K562 (cell line): ENCODE data around the gene LY6G6C. TPM values are rescaled to one million over a fixed set of nuclear protein-coding genes. Genes with fewer than 3 reads are reported as not detected.

Source experiments
- BRF1 ChIP-seq: IDR thresholded peaks from 3 replicates; pipeline ENCODE4 v1.6.1; 2011; ENCODE audit warnings: borderline replicate concordance, mild to moderate bottlenecking; ENCODE audit not compliant: insufficient read length; ENCODE audit errors: extremely low read depth
- CCAR2 ChIP-seq: fragments of 200-400 bp; formaldehyde crosslinking; IDR thresholded peaks from 2 replicates; pipeline ENCODE4 v1.6.1; 2017; ENCODE audit warnings: mild to moderate bottlenecking, low read depth, low read length
- ESRRB ChIP-seq: fragments of 250-450 bp; sonication (Bioruptor Pico); IDR thresholded peaks from 2 replicates; pipeline ENCODE4 v1.5.0; 2020; ENCODE audit warnings: mild to moderate bottlenecking, moderate library complexity, borderline replicate concordance
- ETV1 ChIP-seq: fragments of 450-650 bp; conservative IDR thresholded peaks from 2 replicates; pipeline ENCODE4 v1.6.1; 2016; ENCODE audit warnings: missing genetic modification characterization, control low read depth, low read depth, missing compliant biosample characterization
- HNRNPL ChIP-seq: fragments of 200-400 bp; formaldehyde crosslinking; IDR thresholded peaks from 2 replicates; pipeline ENCODE4 v1.6.1; 2017; ENCODE audit warnings: low read depth, mild to moderate bottlenecking, low read length
- HOMEZ ChIP-seq: fragments of 250-450 bp; sonication (Bioruptor Pico); IDR thresholded peaks from 2 replicates; pipeline ENCODE4 v1.4.0; 2020; ENCODE audit warnings: mild to moderate bottlenecking, moderate library complexity
- KAT8 ChIP-seq: fragments of 450-650 bp; IDR thresholded peaks from 2 replicates; pipeline ENCODE4 v1.6.1; 2016; ENCODE audit warnings: low read depth, mild to moderate bottlenecking
- ZBTB11 ChIP-seq, 3 experiments: fragments of 200-800 bp in 1 of 3; fragments of 250-450 bp in 1 of 3; fragments of 450-650 bp in 1 of 3; sonication (Bioruptor Pico) in 1 of 3; sonication (Bioruptor generic) in 1 of 3; formaldehyde crosslinking in 1 of 3; IDR thresholded peaks; 2 replicates each; pipeline versions ENCODE4 v1.6.1 to v1.8.0; 2016 to 2022; ENCODE audit warnings: mild to moderate bottlenecking in 2 of 3, missing genetic modification characterization in 2 of 3, missing compliant biosample characterization in 1 of 3, moderate library complexity in 1 of 3
- ZHX1 ChIP-seq: fragments of 150-350 bp; conservative IDR thresholded peaks from 2 replicates; pipeline ENCODE4 v1.6.1; 2014; ENCODE audit warnings: low read length
- ZNF41 ChIP-seq: fragments of 250-450 bp; sonication (Bioruptor Pico); conservative IDR thresholded peaks from 2 replicates; pipeline ENCODE4 v1.4.0; 2020; ENCODE audit warnings: mild to moderate bottlenecking
- ZNF655 ChIP-seq: fragments of 250-450 bp; sonication (Bioruptor Pico); IDR thresholded peaks from 2 replicates; pipeline ENCODE4 v1.5.0; 2021
- polyA plus RNA-seq, 8 experiments: library from polyadenylated mRNA; depleted of rRNA in 4 of 8; stranded (reverse) in 5 of 8; unstranded in 3 of 8; fragments of >200 nt; fragmentation: Nextera tagmentation in 2 of 8; fragmentation: Illumina TruSeq in 1 of 8; extraction: Ambion mirVana in 2 of 8; extraction: Trizol in 1 of 8; gene quantifications; 2 replicates each; pipeline versions ENCODE4 v1.2.1 to v1.2.3, GENCODE V29; 2011 to 2014; ENCODE audit warnings: inconsistent platforms in 1 of 8, missing spikeins in 1 of 8
- total RNA-seq, 7 experiments: library from RNA; depleted of rRNA in 6 of 7; stranded (reverse); fragments of >200 nt in 6 of 7; fragmentation: Illumina TruSeq in 2 of 7; extraction: Trizol in 2 of 7; gene quantifications; 2 replicates each; pipeline versions ENCODE4 v1.2.1 to v1.2.3, GENCODE V29; 2011 to 2021; ENCODE audit warnings: low replicate concordance in 1 of 7
- TF ChIP-seq, protein P1 (sequence below): sonication (generic); formaldehyde crosslinking; IDR thresholded peaks from 2 replicates; pipeline ENCODE4 v1.8.0; 2022; ENCODE audit warnings: missing genetic modification reagents, mild to moderate bottlenecking, borderline replicate concordance

The LY6G6C gene
- total and polyA plus RNA-seq, 9 of the 15 experiments (the other 6 are each of a cell fraction or from before 2014, with no cell fraction given), result 0.06 to 0.20 TPM; not detected in 7

GRCh38 chr6:31737991-31738979, 16.7 kb upstream of the LY6G6C start (continued):
- TF ChIP-seq ZBTB11 (CRISPR knock-in tag; IDR thresholded peaks at IDR 0.05), result 0 out of 6 replicates have a peak, but pooled peaks of 1 of the 3 experiments have one; percentile 8
- peak; percentile 62; the same call in 1 of the 2 replicates for TF ChIP-seq KAT8
- no peak for TF ChIP-seq CCAR2
- TF ChIP-seq ZHX1, result no peak
- TF ChIP-seq, protein P1, sequence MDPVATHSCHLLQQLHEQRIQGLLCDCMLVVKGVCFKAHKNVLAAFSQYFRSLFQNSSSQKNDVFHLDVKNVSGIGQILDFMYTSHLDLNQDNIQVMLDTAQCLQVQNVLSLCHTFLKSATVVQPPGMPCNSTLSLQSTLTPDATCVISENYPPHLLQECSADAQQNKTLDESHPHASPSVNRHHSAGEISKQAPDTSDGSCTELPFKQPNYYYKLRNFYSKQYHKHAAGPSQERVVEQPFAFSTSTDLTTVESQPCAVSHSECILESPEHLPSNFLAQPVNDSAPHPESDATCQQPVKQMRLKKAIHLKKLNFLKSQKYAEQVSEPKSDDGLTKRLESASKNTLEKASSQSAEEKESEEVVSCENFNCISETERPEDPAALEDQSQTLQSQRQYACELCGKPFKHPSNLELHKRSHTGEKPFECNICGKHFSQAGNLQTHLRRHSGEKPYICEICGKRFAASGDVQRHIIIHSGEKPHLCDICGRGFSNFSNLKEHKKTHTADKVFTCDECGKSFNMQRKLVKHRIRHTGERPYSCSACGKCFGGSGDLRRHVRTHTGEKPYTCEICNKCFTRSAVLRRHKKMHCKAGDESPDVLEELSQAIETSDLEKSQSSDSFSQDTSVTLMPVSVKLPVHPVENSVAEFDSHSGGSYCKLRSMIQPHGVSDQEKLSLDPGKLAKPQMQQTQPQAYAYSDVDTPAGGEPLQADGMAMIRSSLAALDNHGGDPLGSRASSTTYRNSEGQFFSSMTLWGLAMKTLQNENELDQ (CRISPR knock-in tag), result no peak
- TF ChIP-seq BRF1, result no peak
- 0 out of 2 replicates have a peak, but pooled peaks have one; percentile 61 for TF ChIP-seq HOMEZ (CRISPR knock-in tag)
- 0 out of 2 replicates have a peak, but pooled peaks have one; percentile 37 for TF ChIP-seq HNRNPL
- TF ChIP-seq ZNF41 (CRISPR knock-in tag), result 0 out of 2 replicates have a peak, but pooled peaks have one; percentile 27
- TF ChIP-seq ESRRB (CRISPR knock-in tag), result no peak; the same call in 1 of the 2 replicates
- no peak for TF ChIP-seq ZNF655 (CRISPR knock-in tag)
- peak; percentile 91 for TF ChIP-seq ETV1 (tag)
